T47D (cell line): ENCODE measurements around the gene SWT1.
"Not testable (repeated sequence)": the region's sequence is repeated elsewhere in the genome, so short reads cannot be mapped to it uniquely, and the experiment has no call there.

Experiments
- DNase-seq, 2 experiments: peaks; one replicate each; pipeline versions ENCODE4 v3.0.0 to v3.0.0-alpha.2; 2011 to 2012; ENCODE audit warnings: low read depth in 1 of 2, low spot score in 1 of 2
- JUND ChIP-seq: IDR thresholded peaks from 2 replicates; pipeline ENCODE4 v1.6.1; 2012; ENCODE audit warnings: low read depth
- in situ Hi-C: cut with HindIII; loops from 2 replicates; pipeline ENCODE4 v1.10.0; 2016; ENCODE audit warnings: low sequenced_read_pairs, low pct_unique_long_range_greater_than_20kb

Gene SWT1

GRCh38 chr1:185155600-185156287 is 1.2 kb upstream of the SWT1 start:
- no peak for TF ChIP-seq JUND
- in situ Hi-C loops = no loop called here
- peak in 1 of 2 experiments; percentile 20 for DNase-seq

GRCh38 chr1:185156288-185156853 is 596 bp upstream of the SWT1 start:
- no peak for DNase-seq
- in situ Hi-C loops = no loop called here

DNA sequence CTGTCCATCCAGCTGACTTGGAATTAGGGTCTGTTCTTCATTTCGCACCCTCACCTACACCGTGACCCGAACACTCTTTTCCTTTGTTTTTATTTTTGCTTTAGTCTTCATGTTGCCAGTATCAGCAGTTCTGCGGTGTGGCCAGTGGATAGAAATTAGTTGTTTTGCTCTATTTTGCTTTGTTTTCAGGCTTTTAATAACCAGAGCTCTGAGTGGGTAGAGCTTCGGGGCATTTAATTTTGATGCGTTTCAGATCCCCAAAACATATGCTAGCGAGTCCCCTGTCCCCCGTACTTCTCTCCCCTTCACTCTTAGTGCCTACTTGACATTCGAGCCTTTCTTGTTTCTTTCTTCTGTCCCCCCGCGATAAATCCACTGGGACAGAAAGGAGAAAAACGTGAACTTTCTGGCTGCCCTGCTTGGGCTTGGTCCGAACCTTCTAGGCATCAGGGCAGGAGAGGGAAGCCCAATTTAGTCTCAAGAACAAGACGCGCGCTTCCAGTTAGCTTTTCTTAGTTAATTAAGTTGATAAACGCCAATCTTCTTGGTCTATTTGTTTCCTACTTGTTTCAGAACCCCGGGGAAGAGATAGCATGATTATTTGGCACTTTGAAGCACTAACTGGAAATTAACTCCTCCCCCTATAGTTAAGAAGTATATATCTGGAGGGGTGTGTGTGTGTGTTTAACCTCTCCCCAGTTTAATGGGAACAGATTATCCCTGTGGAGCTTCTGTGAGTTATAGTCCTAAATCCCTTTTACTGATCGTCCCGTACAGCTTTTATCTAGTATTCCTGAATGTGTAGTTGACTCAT is 839 bp downstream of the SWT1 start:
- in situ Hi-C loops = no loop called here
- DNase-seq = no peak
- TF ChIP-seq JUND = no peak

More at GRCh38 chr1:185156288-185156853, 596 bp upstream of the SWT1 start:
- no peak for TF ChIP-seq JUND

DNA sequence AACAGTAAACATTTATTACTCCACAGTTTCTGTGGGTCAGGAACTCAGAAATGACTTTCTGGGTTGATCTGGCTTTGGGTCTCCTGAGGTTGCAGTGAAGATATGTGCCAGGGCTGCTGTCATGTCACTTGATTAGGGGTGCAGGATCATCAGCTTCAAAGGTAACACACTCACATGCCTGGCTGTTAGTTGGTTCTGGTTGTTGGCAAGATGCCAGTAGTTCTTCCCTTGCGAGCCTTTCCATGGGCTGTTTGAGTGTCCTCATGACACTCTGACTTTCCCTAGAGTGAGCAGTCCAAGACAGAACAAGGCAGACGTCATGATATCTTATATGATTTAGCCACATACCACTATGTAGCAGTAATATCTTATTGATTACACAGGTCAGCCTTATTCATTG is 1.8 kb downstream of the SWT1 start:
- TF ChIP-seq JUND = no peak
- peak in 1 of 2 experiments; percentile 3 for DNase-seq
- in situ Hi-C loops = no loop called here

GRCh38 chr1:185159966-185160365 is 3.0 kb downstream of the SWT1 start:
- in situ Hi-C loops = no loop called here
- no peak for DNase-seq
- TF ChIP-seq JUND = no peak

- no peak for TF ChIP-seq JUND
- in situ Hi-C loops = no loop called here
- DNase-seq = no peak
Observed at GRCh38 chr1:185162491-185162890, 5.5 kb downstream of the SWT1 start.

DNA sequence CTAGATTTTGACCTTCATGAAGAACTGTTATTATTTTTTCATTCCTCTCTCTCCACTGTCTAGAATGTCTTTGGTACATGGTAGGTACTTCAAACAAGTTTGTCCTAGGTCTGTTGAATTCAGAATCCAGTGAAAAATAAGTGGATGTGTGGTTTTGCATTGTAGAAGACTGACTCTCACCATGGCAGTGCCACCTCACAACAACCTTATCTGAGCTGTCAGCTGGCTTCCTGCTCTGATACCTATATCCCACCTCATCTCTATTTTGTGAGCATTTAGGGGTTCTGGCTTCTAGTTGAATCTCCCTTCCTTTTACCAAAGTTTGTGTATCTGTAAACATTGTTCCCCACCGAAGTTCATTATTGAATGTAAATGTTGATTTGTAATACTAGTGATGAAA is 9.1 kb downstream of the SWT1 start:
- in situ Hi-C loops = no loop called here
- DNase-seq = no peak
- TF ChIP-seq JUND = no peak

GRCh38 chr1:185170291-185170848 is 13.4 kb downstream of the SWT1 start:
- in situ Hi-C loops = no loop called here
- peak; percentile 41 to 78 for DNase-seq
- no peak for TF ChIP-seq JUND

DNA sequence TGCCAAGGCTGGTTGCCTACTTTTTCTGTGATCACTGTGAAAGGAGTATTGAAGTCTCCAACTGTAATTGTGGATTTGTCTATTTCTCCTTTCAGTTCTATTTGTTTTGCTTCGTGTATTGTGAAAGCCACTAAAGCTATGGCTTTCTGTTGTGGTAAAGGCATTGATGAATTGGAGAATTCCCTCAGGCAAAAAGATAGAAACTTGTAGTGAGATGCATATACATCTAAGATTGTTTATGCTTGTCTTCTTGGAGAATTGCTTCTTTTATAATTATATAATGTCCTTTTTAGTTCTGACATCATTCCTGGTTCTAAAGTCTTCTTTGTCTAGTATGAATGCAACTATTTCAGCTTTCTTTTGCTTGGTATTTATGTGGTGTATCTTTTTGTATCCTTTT is 36.8 kb downstream of the SWT1 start:
- TF ChIP-seq JUND = no peak
- no peak for DNase-seq
- in situ Hi-C loops = no loop called here

DNA sequence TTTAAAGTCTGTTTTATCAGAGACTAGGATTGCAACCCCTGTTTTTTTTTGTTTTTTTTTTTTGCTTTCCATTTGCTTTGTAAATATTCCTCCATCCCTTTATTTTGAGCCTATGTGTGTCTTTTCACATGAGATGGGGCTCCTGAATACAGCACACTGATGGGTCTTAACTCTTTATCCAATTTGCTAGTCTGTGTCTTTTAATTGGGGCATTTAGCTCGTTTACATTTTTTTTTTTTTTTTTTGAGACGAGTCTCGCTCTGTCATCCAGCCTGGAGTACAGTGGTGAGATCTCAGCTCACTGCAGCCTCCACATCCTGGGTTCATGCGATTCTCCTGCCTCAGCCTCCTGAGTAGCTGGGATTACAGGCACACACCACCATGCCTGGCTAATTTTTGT is 41.7 kb downstream of the SWT1 start:
- DNase-seq, in situ Hi-C loops: not testable (repeated sequence)

DNA sequence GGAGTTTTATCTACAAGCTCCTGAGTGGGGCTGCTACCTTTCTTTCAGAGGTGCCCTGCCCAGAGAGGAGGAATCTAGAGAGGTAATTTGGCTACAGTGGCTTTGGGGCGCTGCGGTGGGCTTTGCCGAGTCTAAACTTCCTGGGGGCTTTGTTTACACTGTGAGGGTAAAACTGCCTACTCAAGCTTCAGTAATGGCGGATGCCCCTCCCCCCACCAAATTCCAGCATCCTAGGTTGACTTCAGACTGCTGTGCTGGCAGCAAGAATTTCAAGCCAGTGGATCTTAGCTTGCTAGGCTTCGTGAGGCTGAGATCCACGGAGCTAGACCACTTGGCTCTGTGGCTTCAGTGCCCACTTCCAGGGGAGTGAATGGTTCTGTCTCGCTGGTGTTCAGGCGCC is 43.9 kb downstream of the SWT1 start:
- in situ Hi-C loops = no loop called here
- no peak for TF ChIP-seq JUND
- DNase-seq = no peak

- in situ Hi-C loops = no loop called here
- no peak for TF ChIP-seq JUND
- no peak for DNase-seq
Observed at GRCh38 chr1:185207170-185207569, 50.2 kb downstream of the SWT1 start.
